Large intestine (tissue), 3 donors: ENCODE results near the gene KRT4. TPM values are rescaled to one million over a fixed set of nuclear protein-coding genes. Genes with fewer than 3 reads are reported as not detected.
"Not testable (repeated sequence)": the region's sequence is repeated elsewhere in the genome, so short reads cannot be mapped to it uniquely, and the experiment has no call there.

ENCODE experiments used
- DNase-seq, 2 donors: peaks; one replicate each; pipeline versions ENCODE4 v3.0.0 to v3.0.0-alpha.2; 2013
- H3K27ac ChIP-seq: one replicate; pipeline ENCODE4 v1.5.1; 2013; ENCODE audit warnings: low read length
- H3K27me3 ChIP-seq: 2 replicates; pipeline ENCODE4 v1.6.1; 2013; ENCODE audit warnings: low read length; ENCODE audit not compliant: control insufficient read depth, insufficient read depth
- H3K36me3 ChIP-seq: 2 replicates; pipeline ENCODE4 v1.6.1; 2013; ENCODE audit warnings: low read length; ENCODE audit not compliant: control insufficient read depth, insufficient read depth
- H3K4me1 ChIP-seq: one replicate; pipeline ENCODE4 v1.6.1; 2013; ENCODE audit warnings: low read length; ENCODE audit not compliant: control insufficient read depth, insufficient read depth
- H3K4me3 ChIP-seq: one replicate; pipeline ENCODE4 v1.5.1; 2013; ENCODE audit warnings: low read length
- H3K9me3 ChIP-seq: one replicate; pipeline ENCODE4 v1.6.1; 2013; ENCODE audit warnings: mild to moderate bottlenecking, low read depth, low read length, moderate library complexity; ENCODE audit not compliant: control insufficient read depth
- WGBS: methylation state at CpG from one replicate; pipeline ENCODE4 v1.1.5; 2013; ENCODE audit warnings: low lambda C conversion rate; ENCODE audit not compliant: insufficient coverage; 5-methylcytosine and 5-hydroxymethylcytosine counted together
- polyA plus RNA-seq: library from polyadenylated mRNA; unstranded; fragments of 120-200 nt; gene quantifications from one replicate; pipeline ENCODE4 v1.2.1, GENCODE V29; 2013

Gene KRT4
- polyA plus RNA-seq, 1 donor, result not detected

GRCh38 chr12:52761802-52762201 lies 52.1 kb downstream of the KRT4 start:
- Histone ChIP-seq H3K9me3 (peaks cover 8% of the 10 kb centered on the region), H3K27me3 (peaks cover 4% of the 10 kb centered on the region), H3K4me3 (no peak overlapping the region), H3K4me1 (no peaks in the 10 kb centered on the region), H3K36me3 (no peaks in the 10 kb centered on the region), H3K27ac (no peak overlapping the region)
- no CpG with 5 or more reads among the region's 2 CpGs for WGBS
- no peak for DNase-seq

- H3K27me3 ChIP-seq, DNase-seq: not testable (repeated sequence)
- 87% methylated on average over 3 of the region's 8 CpGs for WGBS
Observed at GRCh38 chr12:52761218-52761617, 52.7 kb downstream of the KRT4 start.

GRCh38 chr12:52760623-52761022 lies 53.3 kb downstream of the KRT4 start:
- no peak for DNase-seq
- peaks cover 3% of the 10 kb centered on the region for H3K27me3 ChIP-seq
- H3K4me3 ChIP-seq, result no peak overlapping the region
- no peak overlapping the region for H3K27ac ChIP-seq
- peaks cover 8% of the 10 kb centered on the region for H3K9me3 ChIP-seq
- H3K4me1 ChIP-seq, result no peaks in the 10 kb centered on the region
- no peaks in the 10 kb centered on the region for H3K36me3 ChIP-seq

More at GRCh38 chr12:52761218-52761617, 52.7 kb downstream of the KRT4 start:
- H3K9me3 ChIP-seq, H3K4me1 ChIP-seq, H3K4me3 ChIP-seq, H3K36me3 ChIP-seq, H3K27ac ChIP-seq: not testable (repeated sequence)

- 57% methylated on average over 1 of the region's 2 CpGs for WGBS
Observed at GRCh38 chr12:52759695-52760094, 54.2 kb downstream of the KRT4 start.

GRCh38 chr12:52759218-52759617 lies 54.7 kb downstream of the KRT4 start:
- DNase-seq, result no peak
- WGBS, result 0% methylated on average over 1 of the region's 2 CpGs
- Histone ChIP-seq H3K27ac (no peak overlapping the region), H3K36me3 (no peaks in the 10 kb centered on the region), H3K4me1 (no peaks in the 10 kb centered on the region), H3K4me3 (no peak overlapping the region), H3K9me3 (peaks cover 8% of the 10 kb centered on the region), H3K27me3 (peaks cover 3% of the 10 kb centered on the region)

More at GRCh38 chr12:52759695-52760094, 54.2 kb downstream of the KRT4 start:
- no peaks in the 10 kb centered on the region for H3K4me1 ChIP-seq
- H3K4me3 ChIP-seq, result no peak overlapping the region
- no peaks in the 10 kb centered on the region for H3K36me3 ChIP-seq
- H3K9me3 ChIP-seq, result peaks cover 8% of the 10 kb centered on the region
- DNase-seq, result no peak
- no peak overlapping the region for H3K27ac ChIP-seq
- peaks cover 3% of the 10 kb centered on the region for H3K27me3 ChIP-seq

- H3K4me1 ChIP-seq, result no peaks in the 10 kb centered on the region
- no peak overlapping the region for H3K27ac ChIP-seq
- H3K9me3 ChIP-seq, result peaks cover 8% of the 10 kb centered on the region
- H3K27me3 ChIP-seq, result peaks cover 3% of the 10 kb centered on the region
- H3K4me3 ChIP-seq, result no peak overlapping the region
- DNase-seq, result no peak
- no peaks in the 10 kb centered on the region for H3K36me3 ChIP-seq
- WGBS, result no CpG with 5 or more reads among the region's 1 CpG
Observed at GRCh38 chr12:52757449-52758176, 56.3 kb downstream of the KRT4 start.

Other genes starting within 250 kb of the KRT4 start
- gene KRT74, start 240.3 kb downstream of the KRT4 start, polyA plus RNA-seq, result not detected
- 2.0 TPM for gene KRT72, start 212.7 kb downstream of the KRT4 start, polyA plus RNA-seq
- gene KRT73, start 195.6 kb downstream of the KRT4 start, polyA plus RNA-seq, result 0.97 TPM
- gene KRT2, start 161.9 kb downstream of the KRT4 start, polyA plus RNA-seq, result 0.54 TPM
- 0.51 TPM for gene KRT1, start 133.7 kb downstream of the KRT4 start, polyA plus RNA-seq
- 0.42 TPM for gene KRT77, start 110.6 kb downstream of the KRT4 start, polyA plus RNA-seq
- not detected for gene KRT76, start 36.8 kb downstream of the KRT4 start, polyA plus RNA-seq
- gene KRT3, start 18.0 kb downstream of the KRT4 start, polyA plus RNA-seq, result not detected
- not detected for gene KRT79, start 20.2 kb upstream of the KRT4 start, polyA plus RNA-seq
- gene KRT78, start 34.9 kb upstream of the KRT4 start, polyA plus RNA-seq, result not detected
- gene KRT8, start 91.0 kb upstream of the KRT4 start, polyA plus RNA-seq, result 1,338 TPM
- 903 TPM for gene KRT18, start 135.0 kb upstream of the KRT4 start, polyA plus RNA-seq
- gene EIF4B, start 192.3 kb upstream of the KRT4 start, polyA plus RNA-seq, result 418 TPM
- gene TNS2, start 235.9 kb upstream of the KRT4 start, polyA plus RNA-seq, result 43.5 TPM